Lung microvascular endothelial cell (primary cell): ENCODE measurements around the gene IRS2. TPM values are rescaled to one million over a fixed set of nuclear protein-coding genes. Genes with fewer than 3 reads are reported as not detected.

ENCODE experiments used
- DNase-seq, 2 donors: peaks; one replicate each; pipeline versions ENCODE4 v3.0.0 to v3.0.0-alpha.2; 2010; ENCODE audit warnings: low read depth in 2 of 2
- total RNA-seq: library from RNA; depleted of rRNA; stranded (reverse); fragments of >200 nt; gene quantifications from 2 replicates; pipeline ENCODE4 v1.2.1, GENCODE V29; 2014

IRS2 gene
- total RNA-seq, 1 donor from 2014 or later: 1.4 TPM

- DNase-seq: no peak
Observed at GRCh38 chr13:109807345-109807744, 21.0 kb upstream of the IRS2 start.

- no peak for DNase-seq
Observed at GRCh38 chr13:109804654-109805053, 18.3 kb upstream of the IRS2 start.

- no peak for DNase-seq
Observed at GRCh38 chr13:109803825-109804224, 17.4 kb upstream of the IRS2 start.

GRCh38 chr13:109802936-109803335 lies 16.6 kb upstream of the IRS2 start:
- DNase-seq: no peak

- DNase-seq: no peak
Observed at GRCh38 chr13:109795011-109795410, 8.6 kb upstream of the IRS2 start.

GRCh38 chr13:109794095-109794494 lies 7.7 kb upstream of the IRS2 start:
- DNase-seq: no peak

- DNase-seq: no peak
Observed at GRCh38 chr13:109792416-109793059, 6.2 kb upstream of the IRS2 start.

GRCh38 chr13:109790942-109791605 lies 4.7 kb upstream of the IRS2 start:
- DNase-seq: peak in 1 of 2 donors; percentile 55

- no peak for DNase-seq
Observed at GRCh38 chr13:109790086-109790485, 3.7 kb upstream of the IRS2 start.

GRCh38 chr13:109789262-109789661 lies 2.9 kb upstream of the IRS2 start:
- DNase-seq: no peak

- DNase-seq: no peak
Observed at GRCh38 chr13:109788372-109789111, 2.2 kb upstream of the IRS2 start.

- DNase-seq: peak in 1 of 2 donors; percentile 38
Observed at GRCh38 chr13:109787135-109787954, 962 bp upstream of the IRS2 start.

GRCh38 chr13:109785892-109786450 lies 412 bp downstream of the IRS2 start:
- DNase-seq: peak in 1 of 2 donors; percentile 20

GRCh38 chr13:109785141-109785891 lies 1.1 kb downstream of the IRS2 start:
- peak; percentile 36 to 56 for DNase-seq

- peak; percentile 68 to 89 for DNase-seq
Observed at GRCh38 chr13:109784590-109785140, 1.7 kb downstream of the IRS2 start.

- peak in 1 of 2 donors; percentile 2 for DNase-seq
Observed at GRCh38 chr13:109783815-109784589, 2.4 kb downstream of the IRS2 start.

GRCh38 chr13:109783447-109783814 lies 3.0 kb downstream of the IRS2 start:
- DNase-seq: peak in 1 of 2 donors; percentile 5

- peak in 1 of 2 donors; percentile 9 for DNase-seq
Observed at GRCh38 chr13:109782823-109783431, 3.5 kb downstream of the IRS2 start.
